ENCODE data around the gene TIGD6.
"Not testable (repeated sequence)": the region's sequence is repeated elsewhere in the genome, so short reads cannot be mapped to it uniquely, and the experiment has no call there.

Gene TIGD6

GRCh38 chr5:149969181-149969930, 31.1 kb downstream of the TIGD6 start:
- DNase-seq (ENCODE audit: low read depth), result no peak

- DNase-seq (ENCODE audit: low read depth), result no peak
Observed at GRCh38 chr5:149966946-149967345, 33.5 kb downstream of the TIGD6 start.

GRCh38 chr5:149963729-149964128, 36.7 kb downstream of the TIGD6 start:
- DNase-seq (ENCODE audit: low read depth), result no peak

GRCh38 chr5:149962601-149963300, 37.7 kb downstream of the TIGD6 start:
- no peak for DNase-seq (ENCODE audit: low read depth)

GRCh38 chr5:149961957-149962409, 38.5 kb downstream of the TIGD6 start:
- DNase-seq (ENCODE audit: low read depth), result no peak

- no peak for DNase-seq (ENCODE audit: low read depth)
Observed at GRCh38 chr5:149961186-149961685, 39.2 kb downstream of the TIGD6 start.

- peak; percentile 86 for DNase-seq (ENCODE audit: low read depth)
Observed at GRCh38 chr5:149960272-149961185, 39.9 kb downstream of the TIGD6 start, which contains the start of gene SLC26A2. SLC26A2 (plus strand) TSS chr5:149960758; CDS start chr5:149977653, 16,895 bp downstream.

- DNase-seq (ENCODE audit: low read depth), result no peak
Observed at GRCh38 chr5:149959406-149960236, 40.8 kb downstream of the TIGD6 start.

GRCh38 chr5:149957855-149958254, 42.6 kb downstream of the TIGD6 start:
- no peak for DNase-seq (ENCODE audit: low read depth)

- no peak for DNase-seq (ENCODE audit: low read depth)
Observed at GRCh38 chr5:149956685-149957084, 43.8 kb downstream of the TIGD6 start.

GRCh38 chr5:149954798-149955197, 45.7 kb downstream of the TIGD6 start:
- no peak for DNase-seq (ENCODE audit: low read depth)

- no peak for DNase-seq (ENCODE audit: low read depth)
Observed at GRCh38 chr5:149953436-149954121, 46.9 kb downstream of the TIGD6 start.

GRCh38 chr5:149951138-149951749, 49.2 kb downstream of the TIGD6 start:
- DNase-seq (ENCODE audit: low read depth), result no peak

- no peak for DNase-seq (ENCODE audit: low read depth)
Observed at GRCh38 chr5:149948993-149949392, 51.5 kb downstream of the TIGD6 start.

- no peak for DNase-seq (ENCODE audit: low read depth)
Observed at GRCh38 chr5:149946118-149946517, 54.3 kb downstream of the TIGD6 start.

GRCh38 chr5:149944666-149945065, 55.8 kb downstream of the TIGD6 start, which contains the start of gene PDE6A:
PDE6A (minus strand) TSS chr5:149944793; CDS start chr5:149944673, 120 bp downstream.
- DNase-seq (ENCODE audit: low read depth), result no peak

- not testable (repeated sequence) for DNase-seq (ENCODE audit: low read depth)
Observed at GRCh38 chr5:149943177-149943949, 57.1 kb downstream of the TIGD6 start.
